DMS153 treated with DMSO at 0.1 percent for 48 hours (cell line): Measurements from ENCODE around the gene KERA.
"Not testable (repeated sequence)": the region's sequence is repeated elsewhere in the genome, so short reads cannot be mapped to it uniquely, and the experiment has no call there.

ENCODE experiments used
- DNase-seq: peaks from one replicate; lab custom pipeline; 2025; ENCODE audit not compliant: unreplicated experiment; lab: John Stamatoyannopoulos, UW

Gene KERA

GRCh38 chr12:91057368-91058165, at the start of gene KERA:
TSS of gene KERA (minus strand) at chr12:91058024. CDS start at chr12:91056281, 1,743 bp downstream.
- no peak for DNase-seq

- no peak for DNase-seq
Observed at GRCh38 chr12:91106283-91106682, 48.5 kb upstream of the KERA start.

GRCh38 chr12:91105807-91106206, 48.0 kb upstream of the KERA start:
- no peak for DNase-seq

GRCh38 chr12:91104812-91105466, 47.1 kb upstream of the KERA start:
- no peak for DNase-seq

GRCh38 chr12:91103624-91104023, 45.8 kb upstream of the KERA start:
- no peak for DNase-seq

- DNase-seq = no peak
Observed at GRCh38 chr12:91103101-91103500, 45.3 kb upstream of the KERA start.

- DNase-seq = no peak
Observed at GRCh38 chr12:91100906-91101305, 43.1 kb upstream of the KERA start.

- DNase-seq = no peak
Observed at GRCh38 chr12:91099836-91100235, 42.0 kb upstream of the KERA start.

- DNase-seq = no peak
Observed at GRCh38 chr12:91099341-91099740, 41.5 kb upstream of the KERA start.

- DNase-seq = no peak
Observed at GRCh38 chr12:91098941-91099340, 41.1 kb upstream of the KERA start.

- no peak for DNase-seq
Observed at GRCh38 chr12:91098461-91098860, 40.6 kb upstream of the KERA start.

GRCh38 chr12:91094957-91095356, 37.1 kb upstream of the KERA start:
- no peak for DNase-seq

- DNase-seq = no peak
Observed at GRCh38 chr12:91094032-91094662, 36.3 kb upstream of the KERA start.

GRCh38 chr12:91093341-91093740, 35.5 kb upstream of the KERA start:
- DNase-seq = no peak

- no peak for DNase-seq
Observed at GRCh38 chr12:91091916-91092715, 34.3 kb upstream of the KERA start.

- DNase-seq = not testable (repeated sequence)
Observed at GRCh38 chr12:91089953-91090352, 32.1 kb upstream of the KERA start.

- no peak for DNase-seq
Observed at GRCh38 chr12:91080041-91080440, 22.2 kb upstream of the KERA start.

- no peak for DNase-seq
Observed at GRCh38 chr12:91078501-91078900, 20.7 kb upstream of the KERA start.

- no peak for DNase-seq
Observed at GRCh38 chr12:91077228-91077954, 19.6 kb upstream of the KERA start.

- DNase-seq = peak; percentile 19
Observed at GRCh38 chr12:91074851-91075250, 17.0 kb upstream of the KERA start.
